ENCODE measurements around the gene ARHGAP15. TPM values are rescaled to one million over a fixed set of nuclear protein-coding genes. Genes with fewer than 3 reads are reported as not detected.

ARHGAP15 gene
- total and polyA plus RNA-seq, 4 experiments from 2014 or later, result 218 to 524 (median 365) TPM

- no peaks in the 10 kb centered on the region for H3K9me3 ChIP-seq (ENCODE audit: control insufficient read depth in 1 of 2, low read length in 2 of 2)
- CTCF ChIA-PET (ENCODE audit: partially characterized antibody), result no interaction called here
- POLR2A ChIA-PET (ENCODE audit: partially characterized antibody), result no interaction called here
- intact Hi-C loops (cut with micrococcal nuclease), result loop anchor here (5.0 kb wide), 1 partner anchor 35 kb away; no protein-coding TSS in a partner anchor
- Mint-ChIP-seq H3K4me3 (peak overlapping the region in 2 of 8 donors; percentile 52 to 66), H3K27me3 (no peaks in the 10 kb centered on the region), H3K9me3 (no peaks in the 10 kb centered on the region), H3K36me3 (peaks cover 51 to 75% of the 10 kb centered on the region in 2 donors), H3K27ac (peak overlapping the region in 1 of 7 donors; percentile 47), H3K4me1 (peaks cover 46 to 87% (median 69%) of the 10 kb centered on the region in 4 donors)
- no peak overlapping the region for H3K4me3 ChIP-seq (ENCODE audit: low read length in 2 of 2)
- H3K36me3 ChIP-seq (ENCODE audit: insufficient read depth, low read length), result peaks cover 13% of the 10 kb centered on the region
- H3K27ac ChIP-seq (ENCODE audit: low read depth, low read length), result no peak overlapping the region
- peaks cover 38% of the 10 kb centered on the region for H3K4me1 ChIP-seq (ENCODE audit: insufficient read depth, low read length)
- no peak for DNase-seq
- H3K27me3 ChIP-seq (ENCODE audit: insufficient read depth, low read length), result no peaks in the 10 kb centered on the region
Measured at GRCh38 chr2:143522699-143523098, 393.5 kb downstream of the ARHGAP15 start.

GRCh38 chr2:143524119-143524553 is 394.9 kb downstream of the ARHGAP15 start:
- Histone ChIP-seq H3K4me3 (ENCODE audit: low read length in 2 of 2) (no peak overlapping the region), H3K27me3 (ENCODE audit: insufficient read depth, low read length) (no peaks in the 10 kb centered on the region), H3K36me3 (ENCODE audit: insufficient read depth, low read length) (peaks cover 7% of the 10 kb centered on the region), H3K27ac (ENCODE audit: low read depth, low read length) (no peak overlapping the region), H3K9me3 (ENCODE audit: control insufficient read depth in 1 of 2, low read length in 2 of 2) (no peaks in the 10 kb centered on the region), H3K4me1 (ENCODE audit: insufficient read depth, low read length) (peaks cover 46% of the 10 kb centered on the region)
- H3K36me3 Mint-ChIP-seq, result peaks cover 48 to 74% of the 10 kb centered on the region in 2 donors
- H3K4me3 Mint-ChIP-seq, result peak overlapping the region in 3 of 8 donors; percentile 37 to 69 (median 53)
- peaks cover 49 to 89% (median 73%) of the 10 kb centered on the region in 4 donors for H3K4me1 Mint-ChIP-seq
- CTCF ChIA-PET (ENCODE audit: partially characterized antibody), result no interaction called here
- H3K9me3 Mint-ChIP-seq, result no peaks in the 10 kb centered on the region
- H3K27ac Mint-ChIP-seq, result peak overlapping the region in 1 of 7 donors; percentile 48
- DNase-seq, result no peak
- intact Hi-C loops (cut with micrococcal nuclease), result loop anchor here (5.0 kb wide), 1 partner anchor 37 kb away; no protein-coding TSS in a partner anchor
- H3K27me3 Mint-ChIP-seq, result no peaks in the 10 kb centered on the region
- POLR2A ChIA-PET (ENCODE audit: partially characterized antibody), result no interaction called here

- H3K4me3 Mint-ChIP-seq, result peak overlapping the region in 6 of 8 donors; percentile 23 to 69 (median 51)
- Histone ChIP-seq H3K9me3 (ENCODE audit: control insufficient read depth in 1 of 2, low read length in 2 of 2) (no peaks in the 10 kb centered on the region), H3K4me3 (ENCODE audit: low read length in 2 of 2) (no peak overlapping the region), H3K4me1 (ENCODE audit: insufficient read depth, low read length) (peaks cover 48% of the 10 kb centered on the region), H3K27ac (ENCODE audit: low read depth, low read length) (no peak overlapping the region), H3K27me3 (ENCODE audit: insufficient read depth, low read length) (no peaks in the 10 kb centered on the region), H3K36me3 (ENCODE audit: insufficient read depth, low read length) (peaks cover 2% of the 10 kb centered on the region)
- peaks cover 52 to 93% (median 76%) of the 10 kb centered on the region in 4 donors for H3K4me1 Mint-ChIP-seq
- POLR2A ChIA-PET (ENCODE audit: partially characterized antibody), result no interaction called here
- intact Hi-C loops (cut with micrococcal nuclease), result loop anchor here (5.0 kb wide), 1 partner anchor 37 kb away; no protein-coding TSS in a partner anchor
- H3K9me3 Mint-ChIP-seq, result no peaks in the 10 kb centered on the region
- H3K36me3 Mint-ChIP-seq, result peaks cover 48 to 74% of the 10 kb centered on the region in 2 donors
- no peaks in the 10 kb centered on the region for H3K27me3 Mint-ChIP-seq
- H3K27ac Mint-ChIP-seq, result peak overlapping the region; percentile 48 to 88 (median 66)
- CTCF ChIA-PET (ENCODE audit: partially characterized antibody), result no interaction called here
- no peak for DNase-seq
Measured at GRCh38 chr2:143524559-143525401, 395.6 kb downstream of the ARHGAP15 start.

GRCh38 chr2:143525402-143525860 is 396.2 kb downstream of the ARHGAP15 start:
- peaks cover 52 to 93% (median 73%) of the 10 kb centered on the region in 4 donors for H3K4me1 Mint-ChIP-seq
- intact Hi-C loops (cut with micrococcal nuclease), result no loop called here
- Histone ChIP-seq H3K27me3 (ENCODE audit: insufficient read depth, low read length) (no peaks in the 10 kb centered on the region), H3K36me3 (ENCODE audit: insufficient read depth, low read length) (peaks cover 2% of the 10 kb centered on the region), H3K27ac (ENCODE audit: low read depth, low read length) (no peak overlapping the region), H3K4me3 (ENCODE audit: low read length in 2 of 2) (no peak overlapping the region), H3K4me1 (ENCODE audit: insufficient read depth, low read length) (peaks cover 48% of the 10 kb centered on the region), H3K9me3 (ENCODE audit: control insufficient read depth in 1 of 2, low read length in 2 of 2) (no peaks in the 10 kb centered on the region)
- peak overlapping the region in 7 of 8 donors; percentile 38 to 73 (median 60) for H3K4me3 Mint-ChIP-seq
- H3K27ac Mint-ChIP-seq, result peak overlapping the region; percentile 62 to 88 (median 67)
- peaks cover 47 to 75% of the 10 kb centered on the region in 2 donors for H3K36me3 Mint-ChIP-seq
- H3K9me3 Mint-ChIP-seq, result no peaks in the 10 kb centered on the region
- POLR2A ChIA-PET (ENCODE audit: partially characterized antibody), result no interaction called here
- no peak for DNase-seq
- CTCF ChIA-PET (ENCODE audit: partially characterized antibody), result no interaction called here
- no peaks in the 10 kb centered on the region for H3K27me3 Mint-ChIP-seq

GRCh38 chr2:143526498-143526897 is 397.3 kb downstream of the ARHGAP15 start:
- H3K36me3 ChIP-seq (ENCODE audit: insufficient read depth, low read length), result peaks cover 5% of the 10 kb centered on the region
- POLR2A ChIA-PET (ENCODE audit: partially characterized antibody), result no interaction called here
- CTCF ChIA-PET (ENCODE audit: partially characterized antibody), result no interaction called here
- no peak overlapping the region for H3K4me3 ChIP-seq (ENCODE audit: low read length in 2 of 2)
- H3K27me3 ChIP-seq (ENCODE audit: insufficient read depth, low read length), result no peaks in the 10 kb centered on the region
- Mint-ChIP-seq H3K27me3 (no peaks in the 10 kb centered on the region), H3K4me3 (no peak overlapping the region), H3K4me1 (peaks cover 52 to 85% (median 71%) of the 10 kb centered on the region in 4 donors), H3K9me3 (no peaks in the 10 kb centered on the region), H3K36me3 (peaks cover 46 to 76% of the 10 kb centered on the region in 2 donors), H3K27ac (peak overlapping the region in 3 of 7 donors; percentile 15 to 66 (median 43))
- intact Hi-C loops (cut with micrococcal nuclease), result no loop called here
- no peaks in the 10 kb centered on the region for H3K9me3 ChIP-seq (ENCODE audit: control insufficient read depth in 1 of 2, low read length in 2 of 2)
- peaks cover 48% of the 10 kb centered on the region for H3K4me1 ChIP-seq (ENCODE audit: insufficient read depth, low read length)
- H3K27ac ChIP-seq (ENCODE audit: low read depth, low read length), result no peak overlapping the region
- no peak for DNase-seq

- no peaks in the 10 kb centered on the region for H3K27me3 ChIP-seq (ENCODE audit: insufficient read depth, low read length)
- ChIA-PET CTCF (ENCODE audit: partially characterized antibody) (no interaction called here), POLR2A (ENCODE audit: partially characterized antibody) (no interaction called here)
- no peaks in the 10 kb centered on the region for H3K9me3 ChIP-seq (ENCODE audit: control insufficient read depth in 1 of 2, low read length in 2 of 2)
- no peak for DNase-seq
- Mint-ChIP-seq H3K36me3 (peaks cover 40 to 74% of the 10 kb centered on the region in 2 donors), H3K27me3 (no peaks in the 10 kb centered on the region), H3K9me3 (no peaks in the 10 kb centered on the region), H3K4me3 (no peak overlapping the region), H3K27ac (peak overlapping the region in 2 of 7 donors; percentile 8 to 37), H3K4me1 (peaks cover 40 to 69% (median 57%) of the 10 kb centered on the region in 4 donors)
- H3K27ac ChIP-seq (ENCODE audit: low read depth, low read length), result no peak overlapping the region
- peaks cover 8% of the 10 kb centered on the region for H3K36me3 ChIP-seq (ENCODE audit: insufficient read depth, low read length)
- intact Hi-C loops (cut with micrococcal nuclease), result loop anchor here (2.0 kb wide), 1 partner anchor 23 kb away; no protein-coding TSS in a partner anchor
- H3K4me1 ChIP-seq (ENCODE audit: insufficient read depth, low read length), result peaks cover 39% of the 10 kb centered on the region
- H3K4me3 ChIP-seq (ENCODE audit: low read length in 2 of 2), result no peak overlapping the region
Measured at GRCh38 chr2:143528021-143528420, 398.8 kb downstream of the ARHGAP15 start.

GRCh38 chr2:143529118-143529720 is 400.0 kb downstream of the ARHGAP15 start:
- Mint-ChIP-seq H3K27ac (peak overlapping the region in 5 of 7 donors; percentile 13 to 75 (median 32)), H3K27me3 (no peaks in the 10 kb centered on the region), H3K4me1 (peaks cover 32 to 57% (median 49%) of the 10 kb centered on the region in 4 donors), H3K9me3 (peaks cover 0 to 3% (median 0%) of the 10 kb centered on the region in 8 donors), H3K36me3 (peaks cover 51 to 77% of the 10 kb centered on the region in 2 donors), H3K4me3 (peak overlapping the region in 4 of 8 donors; percentile 1 to 35 (median 20))
- Histone ChIP-seq H3K9me3 (ENCODE audit: control insufficient read depth in 1 of 2, low read length in 2 of 2) (no peaks in the 10 kb centered on the region), H3K27ac (ENCODE audit: low read depth, low read length) (no peak overlapping the region), H3K27me3 (ENCODE audit: insufficient read depth, low read length) (no peaks in the 10 kb centered on the region), H3K4me3 (ENCODE audit: low read length in 2 of 2) (no peak overlapping the region), H3K36me3 (ENCODE audit: insufficient read depth, low read length) (peaks cover 12% of the 10 kb centered on the region), H3K4me1 (ENCODE audit: insufficient read depth, low read length) (peaks cover 27% of the 10 kb centered on the region)
- DNase-seq, result no peak
- ChIA-PET POLR2A (ENCODE audit: partially characterized antibody) (no interaction called here), CTCF (ENCODE audit: partially characterized antibody) (no interaction called here)
- intact Hi-C loops (cut with micrococcal nuclease), result loop anchor here (2.0 kb wide), 1 partner anchor 24 kb away; no protein-coding TSS in a partner anchor

All from CD4-positive, alpha-beta memory T cell (primary cell).